IPS DF 6.9 (cell line): ENCODE measurements around the gene AMPH.

Experiments used
- DNase-seq: peaks from one replicate; pipeline ENCODE4 v3.0.0-alpha.2; 2013; ENCODE audit warnings: low read depth, low spot score
- H3K27ac ChIP-seq: one replicate; pipeline ENCODE4 v1.5.1; 2013; ENCODE audit warnings: low read length, control low read depth
- H3K27me3 ChIP-seq: 2 replicates; pipeline ENCODE4 v1.6.1; 2013; ENCODE audit warnings: mild to moderate bottlenecking, low read length; ENCODE audit not compliant: control insufficient read depth, insufficient read depth
- H3K36me3 ChIP-seq: 2 replicates; pipeline ENCODE4 v1.6.1; 2013; ENCODE audit warnings: low read length; ENCODE audit not compliant: control insufficient read depth, insufficient read depth
- H3K4me1 ChIP-seq: 2 replicates; pipeline ENCODE4 v1.6.1; 2013; ENCODE audit warnings: low read length; ENCODE audit not compliant: control insufficient read depth, insufficient read depth
- H3K4me3 ChIP-seq: 2 replicates; pipeline ENCODE4 v1.5.1; 2013; ENCODE audit warnings: mild to moderate bottlenecking, low read length
- H3K9me3 ChIP-seq: 2 replicates; pipeline ENCODE4 v1.6.1; 2013; ENCODE audit warnings: low read length, inconsistent platforms; ENCODE audit not compliant: control insufficient read depth, insufficient read depth
- WGBS: extraction: QIAGEN DNeasy Blood & Tissue Kit; methylation state at CpG from one replicate; pipeline ENCODE4 v1.1.7; 2013; ENCODE audit warnings: mixed read lengths, missing lambda C conversion rate; ENCODE audit not compliant: insufficient read length, insufficient coverage; 5-methylcytosine and 5-hydroxymethylcytosine counted together

The AMPH gene

GRCh38 chr7:38448054-38448453 is 183.1 kb downstream of the AMPH start:
- DNase-seq: no peak
- WGBS: no CpG with 5 or more reads among the region's 2 CpGs

GRCh38 chr7:38438970-38439369 is 192.2 kb downstream of the AMPH start:
- Histone ChIP-seq H3K4me3 (no peak overlapping the region), H3K9me3 (no peaks in the 10 kb centered on the region), H3K4me1 (no peaks in the 10 kb centered on the region), H3K27ac (no peak overlapping the region), H3K36me3 (no peaks in the 10 kb centered on the region), H3K27me3 (no peaks in the 10 kb centered on the region)
- no peak for DNase-seq

More at GRCh38 chr7:38448054-38448453, 183.1 kb downstream of the AMPH start:
- Histone ChIP-seq H3K27me3 (no peaks in the 10 kb centered on the region), H3K9me3 (no peaks in the 10 kb centered on the region), H3K4me3 (no peak overlapping the region), H3K4me1 (no peaks in the 10 kb centered on the region), H3K36me3 (no peaks in the 10 kb centered on the region), H3K27ac (no peak overlapping the region)

GRCh38 chr7:38432671-38433070 is 198.5 kb downstream of the AMPH start:
- H3K4me3 ChIP-seq: no peak overlapping the region
- DNase-seq: no peak
- no peaks in the 10 kb centered on the region for H3K36me3 ChIP-seq
- no peaks in the 10 kb centered on the region for H3K4me1 ChIP-seq
- no peaks in the 10 kb centered on the region for H3K27me3 ChIP-seq
- WGBS: no CpG with 5 or more reads among the region's 3 CpGs
- H3K27ac ChIP-seq: no peak overlapping the region
- no peaks in the 10 kb centered on the region for H3K9me3 ChIP-seq

- Histone ChIP-seq H3K9me3 (no peaks in the 10 kb centered on the region), H3K27ac (no peak overlapping the region), H3K4me3 (no peak overlapping the region), H3K36me3 (no peaks in the 10 kb centered on the region), H3K27me3 (no peaks in the 10 kb centered on the region), H3K4me1 (no peaks in the 10 kb centered on the region)
- WGBS: no CpG with 5 or more reads among the region's 1 CpG
- DNase-seq: no peak
These were observed 199.1 kb downstream of the AMPH start for GRCh38 chr7:38432080-38432479.

- no peak for DNase-seq
- Histone ChIP-seq H3K27me3 (no peaks in the 10 kb centered on the region), H3K4me1 (no peaks in the 10 kb centered on the region), H3K9me3 (no peaks in the 10 kb centered on the region), H3K27ac (no peak overlapping the region), H3K36me3 (no peaks in the 10 kb centered on the region), H3K4me3 (no peak overlapping the region)
- no CpG with 5 or more reads among the region's 7 CpGs for WGBS
These were observed 202.1 kb downstream of the AMPH start for GRCh38 chr7:38429057-38429456.

GRCh38 chr7:38428041-38428440 is 203.1 kb downstream of the AMPH start:
- Histone ChIP-seq H3K27me3 (no peaks in the 10 kb centered on the region), H3K36me3 (no peaks in the 10 kb centered on the region), H3K4me3 (no peak overlapping the region), H3K9me3 (no peaks in the 10 kb centered on the region), H3K4me1 (no peaks in the 10 kb centered on the region), H3K27ac (no peak overlapping the region)
- WGBS: no CpG with 5 or more reads among the region's 1 CpG
- no peak for DNase-seq

GRCh38 chr7:38427279-38427955 is 203.8 kb downstream of the AMPH start:
- DNase-seq: no peak
- no CpG with 5 or more reads among the region's 4 CpGs for WGBS

GRCh38 chr7:38425509-38425908 is 205.7 kb downstream of the AMPH start:
- Histone ChIP-seq H3K36me3 (no peaks in the 10 kb centered on the region), H3K4me1 (no peaks in the 10 kb centered on the region), H3K9me3 (no peaks in the 10 kb centered on the region), H3K27ac (no peak overlapping the region), H3K27me3 (no peaks in the 10 kb centered on the region), H3K4me3 (no peak overlapping the region)
- WGBS: no CpG with 5 or more reads among the region's 2 CpGs
- no peak for DNase-seq

More at GRCh38 chr7:38427279-38427955, 203.8 kb downstream of the AMPH start:
- no peaks in the 10 kb centered on the region for H3K4me1 ChIP-seq
- no peaks in the 10 kb centered on the region for H3K27me3 ChIP-seq
- H3K4me3 ChIP-seq: no peak overlapping the region
- H3K27ac ChIP-seq: no peak overlapping the region
- H3K9me3 ChIP-seq: no peaks in the 10 kb centered on the region
- no peaks in the 10 kb centered on the region for H3K36me3 ChIP-seq

- no peak overlapping the region for H3K4me3 ChIP-seq
- WGBS: no CpG with 5 or more reads among the region's 3 CpGs
- H3K9me3 ChIP-seq: no peaks in the 10 kb centered on the region
- no peak overlapping the region for H3K27ac ChIP-seq
- no peaks in the 10 kb centered on the region for H3K27me3 ChIP-seq
- DNase-seq: no peak
- H3K36me3 ChIP-seq: no peaks in the 10 kb centered on the region
- no peaks in the 10 kb centered on the region for H3K4me1 ChIP-seq
These were observed 206.3 kb downstream of the AMPH start for GRCh38 chr7:38424750-38425463.

GRCh38 chr7:38413784-38414183 is 217.4 kb downstream of the AMPH start:
- WGBS: no CpG with 5 or more reads among the region's 3 CpGs
- Histone ChIP-seq H3K9me3 (no peaks in the 10 kb centered on the region), H3K4me1 (no peaks in the 10 kb centered on the region), H3K27me3 (no peaks in the 10 kb centered on the region), H3K36me3 (no peaks in the 10 kb centered on the region), H3K4me3 (no peak overlapping the region), H3K27ac (no peak overlapping the region)
- DNase-seq: no peak

- no peaks in the 10 kb centered on the region for H3K9me3 ChIP-seq
- H3K4me3 ChIP-seq: no peak overlapping the region
- H3K4me1 ChIP-seq: no peaks in the 10 kb centered on the region
- H3K36me3 ChIP-seq: no peaks in the 10 kb centered on the region
- peak; percentile 54 for DNase-seq
- no CpG with 5 or more reads among the region's 1 CpG for WGBS
- no peaks in the 10 kb centered on the region for H3K27me3 ChIP-seq
- H3K27ac ChIP-seq: no peak overlapping the region
These were observed 219.8 kb downstream of the AMPH start for GRCh38 chr7:38411404-38411803.
